GM12878 (cell line): ENCODE results near the gene CHIC2. TPM values are rescaled to one million over a fixed set of nuclear protein-coding genes. Genes with fewer than 3 reads are reported as not detected.

Source experiments
- ETV6 ChIP-seq, 2 experiments: fragments of 450-650 bp in 1 of 2; IDR thresholded peaks in 1 of 2; conservative IDR thresholded peaks in 1 of 2; 2 replicates each; pipeline ENCODE4 v1.6.1; 2014; ENCODE audit warnings: antibody characterized with exemption in 1 of 2, borderline replicate concordance in 1 of 2, low read depth in 1 of 2, mild to moderate bottlenecking in 1 of 2, moderate library complexity in 1 of 2
- FOXK2 ChIP-seq: fragments of 450-650 bp; IDR thresholded peaks from 2 replicates; pipeline ENCODE4 v1.6.1; 2017; ENCODE audit warnings: mild to moderate bottlenecking, moderate library complexity
- JUND ChIP-seq: IDR thresholded peaks from 2 replicates; pipeline ENCODE4 v1.6.1; 2012; ENCODE audit warnings: low read depth, mild to moderate bottlenecking, low read length, improper control_type of control experiment, moderate library complexity
- NRF1 ChIP-seq: conservative IDR thresholded peaks from 2 replicates; pipeline ENCODE4 v1.6.1; 2011; ENCODE audit warnings: mild to moderate bottlenecking, low read depth, low read length, improper control_type of control experiment
- PRDM15 ChIP-seq: fragments of 450-650 bp; formaldehyde crosslinking; IDR thresholded peaks from 2 replicates; pipeline ENCODE4 v1.4.0; 2020; ENCODE audit warnings: mild to moderate bottlenecking, moderate library complexity
- REST ChIP-seq: IDR thresholded peaks from 2 replicates; pipeline ENCODE4 v1.6.1; 2012; ENCODE audit warnings: mild to moderate bottlenecking, low read depth, low read length
- WRNIP1 ChIP-seq: IDR thresholded peaks from 2 replicates; pipeline ENCODE4 v1.6.1; 2011; ENCODE audit warnings: low read depth, low read length, improper control_type of control experiment, borderline replicate concordance
- YBX1 ChIP-seq: fragments of 450-650 bp; IDR thresholded peaks from 2 replicates; pipeline ENCODE4 v1.6.1; 2016; ENCODE audit warnings: antibody characterized with exemption
- polyA plus RNA-seq, 11 experiments: library from polyadenylated mRNA; depleted of rRNA in 4 of 11; unstranded in 6 of 11; stranded (reverse) in 5 of 11; fragments of >200 nt; fragmentation: Nextera tagmentation in 4 of 11; fragmentation: Illumina TruSeq in 1 of 11; extraction: Ambion mirVana in 4 of 11; extraction: Trizol in 1 of 11; gene quantifications; 1 replicate in 1 of 11; 2 replicates in 10 of 11; pipeline versions ENCODE4 v1.2.1 to v1.2.3, GENCODE V29; 2011 to 2016; ENCODE audit warnings: inconsistent platforms in 2 of 11, missing spikeins in 2 of 11, low read depth in 1 of 11
- total RNA-seq, 4 experiments: library from RNA; depleted of rRNA in 3 of 4; stranded (reverse); fragments of >200 nt in 3 of 4; fragmentation: Illumina TruSeq in 1 of 4; extraction: Trizol in 1 of 4; gene quantifications; 2 replicates each; pipeline versions ENCODE4 v1.2.1 to v1.2.3, GENCODE V29; 2013 to 2021
- TF ChIP-seq, protein P1 (sequence below): IDR thresholded peaks from 2 replicates; pipeline ENCODE4 v1.6.1; 2012; ENCODE audit warnings: low read depth, low read length, improper control_type of control experiment

The CHIC2 gene
- total and polyA plus RNA-seq, 10 of the 15 experiments (the other 5 are each of a cell fraction or from before 2014, with no cell fraction given): 0.80 to 24.4 (median 12.2) TPM

GRCh38 chr4:54074381-54074780, 10.0 kb upstream of the CHIC2 start (continued):
- TF ChIP-seq NRF1 (no peak), JUND (no peak), ETV6 (conservative IDR thresholded peaks at IDR 0.05 in 1 of 2, IDR thresholded peaks at IDR 0.05 in 1 of 2; ENCODE audit: borderline replicate concordance in 1 of 2, low read depth in 1 of 2) (no peak), REST (no peak), WRNIP1 (no peak), YBX1 (no peak), FOXK2 (no peak), PRDM15 (CRISPR knock-in tag) (no peak)
- TF ChIP-seq, protein P1, sequence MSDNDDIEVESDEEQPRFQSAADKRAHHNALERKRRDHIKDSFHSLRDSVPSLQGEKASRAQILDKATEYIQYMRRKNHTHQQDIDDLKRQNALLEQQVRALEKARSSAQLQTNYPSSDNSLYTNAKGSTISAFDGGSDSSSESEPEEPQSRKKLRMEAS: no peak
- TF ChIP-seq, all 136 proteins: peak for 0
